K562 (cell line): ENCODE results near the gene CLPSL2. TPM values are rescaled to one million over a fixed set of nuclear protein-coding genes. Genes with fewer than 3 reads are reported as not detected.

Experiments used
- ATAC-seq: fragments of 200-7000 bp; cut with Tn5 transposase; 3 replicates; pipeline ENCODE4 v1.9.1; 2020; ENCODE audit warnings: moderate library complexity
- BruUV-seq: library from RNA; stranded (reverse); fragments of 400-500 nt; replicated peaks from 2 replicates; lab custom pipeline; 2021; lab: Mats Ljungman, UMichigan
- CTCF ChIA-PET: fragments of 300-600 bp; formaldehyde crosslinking; extraction: SDS; loops from one replicate; lab custom pipeline; 2021; ENCODE audit warnings: low intra/inter-chr PET ratio; lab: Yijun Ruan, JAX
- POLR2A ChIA-PET: fragments of 300-600, 350-650 bp; sonication (Branson Sonifier 250); formaldehyde crosslinking; extraction: SDS; loops from one replicate; lab custom pipeline; 2021; ENCODE audit warnings: antibody characterized with exemption, inconsistent platforms; lab: Yijun Ruan, JAX
- DNase-seq, 4 experiments: peaks; one replicate each; pipeline versions ENCODE4 v3.0.0 to v3.0.0-alpha.2; 2011 to 2018; ENCODE audit warnings: low spot score in 3 of 4, mixed read lengths in 3 of 4; ENCODE audit errors: extremely low read depth in 1 of 4
- FAIRE-seq: peaks from 2 replicates; lab custom pipeline; 2011; peaks lifted over from hg19 to GRCh38; lab: Jason Lieb, UNC
- H2AFZ ChIP-seq: 2 replicates; pipeline ENCODE4 v1.6.0; 2011; ENCODE audit warnings: low read depth, low read length, control low read depth, inconsistent platforms
- H3K27ac ChIP-seq: fragments of 200-600 bp; 3 replicates; pipeline ENCODE4 v1.8.0; 2011; ENCODE audit warnings: low read depth, mild to moderate bottlenecking, control low read depth, inconsistent platforms, low read length, moderate library complexity, mixed read lengths; ENCODE audit errors: extremely low read depth
- H3K27me3 ChIP-seq, 2 experiments: fragments of 300-600 bp in 1 of 2; 2 replicates in 1 of 2; 3 replicates in 1 of 2; pipeline versions ENCODE4 v1.6.0 to v1.8.0; 2011; ENCODE audit warnings: inconsistent platforms in 2 of 2, low read length in 2 of 2, mild to moderate bottlenecking in 1 of 2, mixed read lengths in 1 of 2, moderate library complexity in 1 of 2; ENCODE audit not compliant: control insufficient read depth in 2 of 2, insufficient read depth in 2 of 2
- H3K36me3 ChIP-seq: fragments of 300-600 bp; 3 replicates; pipeline ENCODE4 v1.8.0; 2011; ENCODE audit warnings: mild to moderate bottlenecking, low read length, inconsistent platforms; ENCODE audit not compliant: control insufficient read depth, insufficient read depth
- H3K4me1 ChIP-seq, 2 experiments: fragments of 200-600 bp in 1 of 2; replicated peaks in 1 of 2; 2 replicates in 1 of 2; 3 replicates in 1 of 2; pipeline versions ENCODE4 v1.5.1 to v1.8.0; 2011; ENCODE audit warnings: inconsistent platforms in 2 of 2, low read length in 2 of 2, mild to moderate bottlenecking in 1 of 2, mixed read lengths in 1 of 2, moderate library complexity in 1 of 2; ENCODE audit not compliant: control insufficient read depth in 2 of 2, insufficient read depth in 2 of 2
- H3K4me2 ChIP-seq: 2 replicates; pipeline ENCODE4 v1.6.1; 2011; ENCODE audit warnings: low read length, control low read depth, inconsistent platforms, mixed read lengths; ENCODE audit not compliant: insufficient read depth
- H3K4me3 ChIP-seq: fragments of 200-600 bp; sonication (generic), shearing (Covaris generic); 2 replicates; pipeline ENCODE4 v1.5.1; 2016; ENCODE audit warnings: control low read depth, inconsistent platforms
- H3K79me2 ChIP-seq: fragments of 200-600 bp; 3 replicates; pipeline ENCODE4 v1.8.0; 2011; ENCODE audit warnings: low read length, inconsistent platforms; ENCODE audit not compliant: control insufficient read depth, insufficient read depth
- H3K9ac ChIP-seq, 2 experiments: 2 replicates each; pipeline versions ENCODE4 v1.6.0 to v1.6.1; 2011; ENCODE audit warnings: low read depth in 2 of 2, low read length in 2 of 2, control low read depth in 1 of 2, inconsistent platforms in 1 of 2, mild to moderate bottlenecking in 1 of 2, mixed read lengths in 1 of 2; ENCODE audit not compliant: insufficient read depth in 1 of 2
- H3K9me1 ChIP-seq: one replicate; pipeline ENCODE4 v1.6.0; 2011; ENCODE audit warnings: inconsistent platforms, mild to moderate bottlenecking, low read length, moderate library complexity; ENCODE audit not compliant: control insufficient read depth, insufficient read depth
- H3K9me3 ChIP-seq: replicated peaks from 2 replicates; pipeline ENCODE4 v1.5.1; 2011; ENCODE audit warnings: low read depth, low read length, inconsistent platforms; ENCODE audit not compliant: control insufficient read depth, insufficient read depth
- H4K20me1 ChIP-seq: replicated peaks from 2 replicates; pipeline ENCODE4 v1.6.1; 2011; ENCODE audit warnings: low read length, inconsistent platforms, mixed read lengths; ENCODE audit not compliant: control insufficient read depth, insufficient read depth
- DACH1 ChIP-seq: fragments of 450-650 bp; IDR thresholded peaks from 2 replicates; pipeline ENCODE4 v1.6.1; 2018; ENCODE audit not compliant: partially characterized antibody
- PPARD ChIP-seq: fragments of 250-450 bp; sonication (Bioruptor Pico); IDR thresholded peaks from 2 replicates; pipeline ENCODE4 v1.8.0; 2022; ENCODE audit warnings: inconsistent platforms, mild to moderate bottlenecking, moderate library complexity
- RAD21 ChIP-seq, 2 experiments: fragments of 250-450 bp in 1 of 2; fragments of 450-650 bp in 1 of 2; sonication (Bioruptor Pico) in 1 of 2; formaldehyde crosslinking in 1 of 2; IDR thresholded peaks in 1 of 2; conservative IDR thresholded peaks in 1 of 2; 2 replicates each; pipeline versions ENCODE4 v1.4.0 to v1.8.0; 2020 to 2022; ENCODE audit warnings: mild to moderate bottlenecking in 2 of 2, moderate library complexity in 1 of 2
- SETDB1 ChIP-seq: IDR thresholded peaks from one replicate; pipeline ENCODE4 v1.6.1; 2012; ENCODE audit warnings: low read length, control low read depth, inconsistent platforms
- SUPT5H ChIP-seq: fragments of 450-650 bp; IDR thresholded peaks from 2 replicates; pipeline ENCODE4 v1.6.1; 2016
- TBP ChIP-seq: optimal IDR thresholded peaks from 2 replicates; pipeline ENCODE3; 2011; ENCODE audit warnings: low read depth, low read length, improper control_type of control experiment
- WHSC1 ChIP-seq: IDR thresholded peaks from one replicate; pipeline ENCODE4 v1.6.1; 2012; ENCODE audit warnings: low read length, control low read depth, inconsistent platforms
- XRCC3 ChIP-seq: fragments of 450-650 bp; IDR thresholded peaks from 2 replicates; pipeline ENCODE4 v1.6.1; 2017; ENCODE audit warnings: mild to moderate bottlenecking, moderate library complexity
- ZNF12 ChIP-seq: sonication (generic); formaldehyde crosslinking; IDR thresholded peaks from 2 replicates; pipeline ENCODE4 v1.4.0; 2020; ENCODE audit warnings: mild to moderate bottlenecking, missing genetic modification reagents
- ZNF239 ChIP-seq: fragments of 250-450 bp; sonication (Bioruptor Pico); IDR thresholded peaks from 2 replicates; pipeline ENCODE4 v1.4.0; 2020; ENCODE audit warnings: mild to moderate bottlenecking
- WGBS: fragments of 100-300 bp; shearing (Covaris generic); methylation state at CpG from one replicate; pipeline ENCODE4 v1.1.6; 2016; ENCODE audit warnings: low coverage, mixed read lengths; ENCODE audit not compliant: insufficient coverage; ENCODE audit errors: missing lambda C conversion rate; 5-methylcytosine and 5-hydroxymethylcytosine counted together
- in situ Hi-C: fragments of 300-500 bp; cut with MboI; formaldehyde crosslinking; loops from 4 replicates; pipeline ENCODE4 v1.15.0; 2018; ENCODE audit warnings: inconsistent platforms, mixed read lengths
- intact Hi-C: fragments of 100-400 bp; cut with micrococcal nuclease; formaldehyde crosslinking; loops from 2 replicates; pipeline ENCODE4 v1.14.2; 2022
- polyA plus RNA-seq, 8 experiments: library from polyadenylated mRNA; depleted of rRNA in 4 of 8; stranded (reverse) in 5 of 8; unstranded in 3 of 8; fragments of >200 nt; fragmentation: Nextera tagmentation in 2 of 8; fragmentation: Illumina TruSeq in 1 of 8; extraction: Ambion mirVana in 2 of 8; extraction: Trizol in 1 of 8; gene quantifications; 2 replicates each; pipeline versions ENCODE4 v1.2.1 to v1.2.3, GENCODE V29; 2011 to 2014; ENCODE audit warnings: inconsistent platforms in 1 of 8, missing spikeins in 1 of 8
- total RNA-seq, 7 experiments: library from RNA; depleted of rRNA in 6 of 7; stranded (reverse); fragments of >200 nt in 6 of 7; fragmentation: Illumina TruSeq in 2 of 7; extraction: Trizol in 2 of 7; gene quantifications; 2 replicates each; pipeline versions ENCODE4 v1.2.1 to v1.2.3, GENCODE V29; 2011 to 2021; ENCODE audit warnings: low replicate concordance in 1 of 7
- TF ChIP-seq, protein P1 (sequence below): fragments of 250-450 bp; sonication (Bioruptor Pico); IDR thresholded peaks from 2 replicates; pipeline ENCODE4 v1.9.0; 2021; ENCODE audit warnings: mild to moderate bottlenecking, inconsistent platforms
- TF ChIP-seq, protein P2 (sequence below): fragments of 250-450 bp; sonication (Bioruptor Pico); IDR thresholded peaks from 2 replicates; pipeline ENCODE4 v1.4.0; 2020
- TF ChIP-seq, protein P3 (sequence below), 3 experiments: fragments of 200-800 bp in 1 of 3; sonication (Bioruptor generic) in 1 of 3; sonication (generic) in 1 of 3; formaldehyde crosslinking in 1 of 3; IDR thresholded peaks; 2 replicates each; pipeline versions ENCODE4 v1.6.1 to v1.8.0; 2016 to 2022; ENCODE audit warnings: mild to moderate bottlenecking in 2 of 3, missing compliant biosample characterization in 2 of 3, missing genetic modification characterization in 2 of 3, missing genetic modification reagents in 1 of 3

CLPSL2 gene
- total and polyA plus RNA-seq, 9 of the 15 experiments (the other 6 are each of a cell fraction or from before 2014, with no cell fraction given) = not detected

DNA sequence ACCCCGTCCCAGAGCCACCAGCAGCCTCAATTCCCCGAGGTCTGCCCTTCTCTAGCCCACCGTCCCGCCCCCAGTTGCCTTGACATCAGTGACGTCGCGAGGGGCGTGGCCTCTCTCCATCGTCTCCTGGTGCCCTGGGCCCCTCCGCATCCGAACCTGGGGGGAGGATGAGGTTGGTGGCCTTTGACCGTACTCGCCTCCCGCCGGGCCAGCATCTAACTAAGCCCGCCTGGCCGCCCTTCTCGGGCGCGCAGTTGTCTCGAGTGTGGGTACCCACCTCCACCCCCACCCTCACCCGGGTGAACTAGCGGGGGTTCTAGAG, 45.0 kb upstream of the CLPSL2 start:
- in situ Hi-C loops (no loop called here), intact Hi-C loops (loop anchor here (10.0 kb wide), 1 partner anchor 363 kb away; no protein-coding TSS in a partner anchor)
- Histone ChIP-seq H3K9ac (peak overlapping the region; percentile 71 to 95; a peak in 3 of 4 replicates), H3K9me1 (no peaks in the 10 kb centered on the region), H3K27ac (peak overlapping the region; percentile 85), H3K4me3 (peak overlapping the region; percentile 77), H4K20me1 (no peaks in the 10 kb centered on the region), H3K27me3 (no peaks in the 10 kb centered on the region), H3K36me3 (no peaks in the 10 kb centered on the region), H3K4me1 (peaks cover 51 to 67% of the 10 kb centered on the region in 2 experiments), H3K4me2 (peak overlapping the region; percentile 77), H2AFZ (peak overlapping the region; percentile 87), H3K79me2 (no peaks in the 10 kb centered on the region; the same call in 2 of the 3 replicates), H3K9me3 (no peaks in the 10 kb centered on the region)
- FAIRE-seq (peak; percentile 77), DNase-seq (peak; percentile 92 to 97 (median 94)), ATAC-seq (peak; percentile 63)
- POLR2A ChIA-PET = interaction anchor here (0.5 to 1.2 kb wide), 5 partner anchors 10 to 214 kb away, joined by 3 to 4 read pairs (median 3); no protein-coding TSS in a partner anchor
- no TSS peak for BruUV-seq
- CTCF ChIA-PET = interaction anchor here (0.6 to 1.3 kb wide), 3 partner anchors 148 to 437 kb away, joined by 4 to 12 read pairs (median 6); no protein-coding TSS in a partner anchor
- under 1% methylated on average over 23 of the region's 23 CpGs for WGBS
- TF ChIP-seq TBP (peak; percentile 54), PPARD (CRISPR knock-in tag) (no peak), RAD21 (CRISPR knock-in tag; conservative IDR thresholded peaks at IDR 0.05 in 1 of 2, IDR thresholded peaks at IDR 0.05 in 1 of 2) (no peak), XRCC3 (no peak), ZNF239 (CRISPR knock-in tag) (no peak), WHSC1 (no peak), SETDB1 (no peak), SUPT5H (no peak), ZNF12 (no peak), DACH1 (no peak)
- TF ChIP-seq, protein P1, sequence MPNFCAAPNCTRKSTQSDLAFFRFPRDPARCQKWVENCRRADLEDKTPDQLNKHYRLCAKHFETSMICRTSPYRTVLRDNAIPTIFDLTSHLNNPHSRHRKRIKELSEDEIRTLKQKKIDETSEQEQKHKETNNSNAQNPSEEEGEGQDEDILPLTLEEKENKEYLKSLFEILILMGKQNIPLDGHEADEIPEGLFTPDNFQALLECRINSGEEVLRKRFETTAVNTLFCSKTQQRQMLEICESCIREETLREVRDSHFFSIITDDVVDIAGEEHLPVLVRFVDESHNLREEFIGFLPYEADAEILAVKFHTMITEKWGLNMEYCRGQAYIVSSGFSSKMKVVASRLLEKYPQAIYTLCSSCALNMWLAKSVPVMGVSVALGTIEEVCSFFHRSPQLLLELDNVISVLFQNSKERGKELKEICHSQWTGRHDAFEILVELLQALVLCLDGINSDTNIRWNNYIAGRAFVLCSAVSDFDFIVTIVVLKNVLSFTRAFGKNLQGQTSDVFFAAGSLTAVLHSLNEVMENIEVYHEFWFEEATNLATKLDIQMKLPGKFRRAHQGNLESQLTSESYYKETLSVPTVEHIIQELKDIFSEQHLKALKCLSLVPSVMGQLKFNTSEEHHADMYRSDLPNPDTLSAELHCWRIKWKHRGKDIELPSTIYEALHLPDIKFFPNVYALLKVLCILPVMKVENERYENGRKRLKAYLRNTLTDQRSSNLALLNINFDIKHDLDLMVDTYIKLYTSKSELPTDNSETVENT (CRISPR knock-in tag) = peak; percentile 58
- TF ChIP-seq, protein P2, sequence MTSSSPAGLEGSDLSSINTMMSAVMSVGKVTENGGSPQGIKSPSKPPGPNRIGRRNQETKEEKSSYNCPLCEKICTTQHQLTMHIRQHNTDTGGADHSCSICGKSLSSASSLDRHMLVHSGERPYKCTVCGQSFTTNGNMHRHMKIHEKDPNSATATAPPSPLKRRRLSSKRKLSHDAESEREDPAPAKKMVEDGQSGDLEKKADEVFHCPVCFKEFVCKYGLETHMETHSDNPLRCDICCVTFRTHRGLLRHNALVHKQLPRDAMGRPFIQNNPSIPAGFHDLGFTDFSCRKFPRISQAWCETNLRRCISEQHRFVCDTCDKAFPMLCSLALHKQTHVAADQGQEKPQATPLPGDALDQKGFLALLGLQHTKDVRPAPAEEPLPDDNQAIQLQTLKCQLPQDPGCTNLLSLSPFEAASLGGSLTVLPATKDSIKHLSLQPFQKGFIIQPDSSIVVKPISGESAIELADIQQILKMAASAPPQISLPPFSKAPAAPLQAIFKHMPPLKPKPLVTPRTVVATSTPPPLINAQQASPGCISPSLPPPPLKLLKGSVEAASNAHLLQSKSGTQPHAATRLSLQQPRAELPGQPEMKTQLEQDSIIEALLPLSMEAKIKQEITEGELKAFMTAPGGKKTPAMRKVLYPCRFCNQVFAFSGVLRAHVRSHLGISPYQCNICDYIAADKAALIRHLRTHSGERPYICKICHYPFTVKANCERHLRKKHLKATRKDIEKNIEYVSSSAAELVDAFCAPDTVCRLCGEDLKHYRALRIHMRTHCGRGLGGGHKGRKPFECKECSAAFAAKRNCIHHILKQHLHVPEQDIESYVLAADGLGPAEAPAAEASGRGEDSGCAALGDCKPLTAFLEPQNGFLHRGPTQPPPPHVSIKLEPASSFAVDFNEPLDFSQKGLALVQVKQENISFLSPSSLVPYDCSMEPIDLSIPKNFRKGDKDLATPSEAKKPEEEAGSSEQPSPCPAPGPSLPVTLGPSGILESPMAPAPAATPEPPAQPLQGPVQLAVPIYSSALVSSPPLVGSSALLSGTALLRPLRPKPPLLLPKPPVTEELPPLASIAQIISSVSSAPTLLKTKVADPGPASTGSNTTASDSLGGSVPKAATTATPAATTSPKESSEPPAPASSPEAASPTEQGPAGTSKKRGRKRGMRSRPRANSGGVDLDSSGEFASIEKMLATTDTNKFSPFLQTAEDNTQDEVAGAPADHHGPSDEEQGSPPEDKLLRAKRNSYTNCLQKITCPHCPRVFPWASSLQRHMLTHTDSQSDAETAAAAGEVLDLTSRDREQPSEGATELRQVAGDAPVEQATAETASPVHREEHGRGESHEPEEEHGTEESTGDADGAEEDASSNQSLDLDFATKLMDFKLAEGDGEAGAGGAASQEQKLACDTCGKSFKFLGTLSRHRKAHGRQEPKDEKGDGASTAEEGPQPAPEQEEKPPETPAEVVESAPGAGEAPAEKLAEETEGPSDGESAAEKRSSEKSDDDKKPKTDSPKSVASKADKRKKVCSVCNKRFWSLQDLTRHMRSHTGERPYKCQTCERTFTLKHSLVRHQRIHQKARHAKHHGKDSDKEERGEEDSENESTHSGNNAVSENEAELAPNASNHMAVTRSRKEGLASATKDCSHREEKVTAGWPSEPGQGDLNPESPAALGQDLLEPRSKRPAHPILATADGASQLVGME (CRISPR knock-in tag) = peak; percentile 93; the same call in 1 of the 2 replicates
- TF ChIP-seq, protein P3, sequence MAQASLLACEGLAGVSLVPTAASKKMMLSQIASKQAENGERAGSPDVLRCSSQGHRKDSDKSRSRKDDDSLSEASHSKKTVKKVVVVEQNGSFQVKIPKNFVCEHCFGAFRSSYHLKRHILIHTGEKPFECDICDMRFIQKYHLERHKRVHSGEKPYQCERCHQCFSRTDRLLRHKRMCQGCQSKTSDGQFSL (CRISPR knock-in tag; IDR thresholded peaks at IDR 0.05) = no peak; the same call in none of the 2 replicates
- TF ChIP-seq, protein P3 (tag; IDR thresholded peaks at IDR 0.05) = peak in 1 of 2 experiments; percentile 77; a peak in 1 of 4 replicates
